NCI-H82 treated with DMSO at 0.1 percent for 48 hours (cell line): Measurements from ENCODE around the gene DLG2.

Experiments used
- DNase-seq: peaks from one replicate; lab custom pipeline; 2025; ENCODE audit not compliant: unreplicated experiment; lab: John Stamatoyannopoulos, UW

DLG2 gene

DNA sequence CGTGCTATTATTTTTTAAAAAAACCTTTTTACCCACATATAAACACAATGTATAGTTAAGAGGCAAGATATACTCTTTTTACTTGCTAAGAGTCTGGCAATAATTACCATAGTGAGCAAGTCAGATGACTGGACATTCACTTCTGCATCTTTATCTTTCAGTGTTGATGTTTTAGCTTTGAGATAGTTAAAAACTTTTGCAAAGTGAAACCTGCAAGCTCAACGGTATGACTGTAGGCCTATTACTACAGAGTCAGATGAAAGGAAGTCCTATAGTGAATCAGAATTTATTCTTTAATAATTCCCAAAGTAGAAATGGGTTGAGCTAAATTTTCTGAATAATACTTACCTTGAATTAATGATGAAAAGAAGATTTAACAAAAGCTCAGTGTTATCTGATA is 2104.2 kb downstream of the DLG2 start:
- DNase-seq = no peak

DNA sequence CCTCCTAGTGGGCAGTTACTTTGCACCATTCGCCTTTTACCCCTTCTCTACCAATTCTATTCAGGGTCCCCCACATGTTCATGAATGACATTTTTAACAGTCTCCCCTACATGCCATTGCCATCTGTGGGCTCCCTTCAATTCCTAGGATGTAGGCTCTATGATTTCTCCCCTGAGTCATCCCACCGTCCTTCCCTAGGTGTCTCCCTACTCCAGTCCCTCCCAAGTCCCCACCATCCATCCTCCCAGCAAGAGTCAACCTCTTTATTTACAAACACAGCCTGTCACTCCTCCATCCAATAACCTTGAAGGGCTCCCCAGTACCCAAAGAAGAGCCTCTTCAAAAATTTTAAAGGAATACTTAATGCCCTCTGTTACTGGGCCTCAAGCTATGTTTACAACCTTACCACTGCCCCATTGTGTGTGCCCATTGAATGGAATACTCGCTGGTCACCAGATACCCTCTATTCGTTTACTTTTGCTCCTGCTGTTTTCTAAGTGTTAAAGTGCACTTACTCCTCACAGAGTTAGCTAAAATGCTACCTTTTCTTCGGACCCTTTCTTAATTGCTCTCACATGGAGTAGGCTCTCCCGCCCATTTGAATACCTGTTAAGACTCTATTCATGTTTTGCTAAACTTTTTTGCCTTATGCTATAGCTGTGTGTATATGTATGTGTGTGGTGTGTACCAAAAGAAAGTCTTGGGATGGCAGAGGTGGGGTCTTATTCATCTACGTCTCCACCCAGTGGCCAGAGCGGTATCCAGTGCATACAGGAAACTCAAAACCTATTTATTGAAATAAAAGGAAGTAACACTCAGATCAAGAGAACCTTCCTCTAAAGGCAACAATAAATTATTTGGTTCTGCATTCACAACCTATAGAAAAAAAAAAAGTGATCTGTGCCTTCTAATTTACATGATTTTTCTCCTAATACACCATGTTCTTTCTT is 2105.2 kb downstream of the DLG2 start:
- DNase-seq = no peak

DNA sequence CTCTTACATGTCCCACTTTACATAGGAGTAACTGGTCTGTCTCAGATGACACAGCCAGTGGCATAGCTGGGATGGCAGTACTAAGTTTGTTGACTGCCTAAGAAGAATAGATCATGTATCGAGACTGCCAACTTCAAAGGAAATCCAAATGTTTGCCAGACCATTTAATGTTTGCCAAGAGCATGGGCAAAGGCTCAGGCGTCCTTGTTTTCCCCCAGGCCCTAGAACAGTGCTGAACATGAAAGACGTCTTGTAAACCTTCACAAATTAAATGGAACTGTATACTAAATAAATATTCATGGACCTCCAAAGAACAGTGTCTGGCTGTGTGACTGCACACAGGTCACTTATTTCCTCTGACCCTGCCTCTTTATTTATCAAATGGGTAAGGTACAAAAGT is 2106.3 kb downstream of the DLG2 start:
- DNase-seq = no peak

DNA sequence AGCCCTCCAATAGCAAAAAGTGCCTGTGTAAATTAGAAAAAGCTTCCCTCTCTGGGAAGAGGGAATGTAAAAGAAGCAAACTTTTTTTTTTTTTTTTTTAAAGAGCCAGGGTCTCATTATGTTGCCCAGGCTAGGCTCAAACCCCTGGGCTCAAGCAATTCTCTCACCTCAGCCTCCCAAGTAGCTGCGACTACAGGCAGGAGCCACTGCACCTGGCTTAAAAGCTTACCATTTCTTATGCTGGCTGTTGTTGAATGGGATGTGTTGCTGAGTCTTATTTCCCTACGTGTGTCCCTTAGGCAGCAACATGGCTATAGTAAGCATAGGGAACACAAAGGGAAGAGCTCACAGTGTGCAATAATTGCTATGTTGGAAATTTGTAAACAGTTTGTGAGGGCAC is 2115.5 kb downstream of the DLG2 start:
- no peak for DNase-seq

DNA sequence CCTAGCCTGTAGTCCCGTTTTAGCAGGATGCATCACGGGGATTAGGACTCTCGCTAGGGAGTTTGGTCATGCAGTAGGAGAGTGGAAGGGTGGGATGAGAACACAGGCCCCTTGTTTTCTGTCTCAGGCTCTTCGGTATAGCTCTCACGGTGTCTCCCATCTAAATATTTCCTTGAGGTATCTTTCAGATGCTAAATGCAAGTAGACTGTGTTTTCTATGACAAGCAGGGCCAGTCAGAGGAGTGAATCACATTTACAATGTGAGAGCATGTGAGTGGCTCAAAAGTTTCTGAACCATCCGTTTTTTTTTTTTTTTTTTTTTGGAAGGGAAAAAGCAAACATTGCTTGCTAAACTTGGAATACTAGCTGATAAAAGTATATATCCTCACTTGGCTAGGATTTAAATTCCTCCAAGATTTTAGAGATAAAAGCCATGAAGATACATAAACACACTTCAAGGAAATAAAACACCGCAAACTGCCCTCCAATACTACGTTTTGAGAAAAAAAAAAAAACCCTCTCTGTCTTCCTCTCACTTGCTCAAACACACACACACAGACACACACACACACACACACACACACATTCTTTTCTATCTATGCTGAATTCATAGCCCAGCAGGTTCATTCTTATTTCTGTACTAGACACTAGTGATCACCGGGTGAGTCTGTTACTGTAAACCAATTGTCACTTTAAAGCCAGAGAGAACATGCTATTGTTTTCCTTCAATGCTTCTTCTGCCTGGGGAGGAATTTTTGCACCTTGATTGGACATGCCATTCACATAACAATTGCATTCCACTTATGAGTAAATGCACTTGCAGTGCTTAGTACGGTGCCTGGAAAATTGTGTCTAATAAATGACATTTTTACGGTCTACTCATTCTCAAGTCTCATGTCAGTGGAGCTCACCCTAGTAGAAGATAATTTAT is 2116.3 kb downstream of the DLG2 start:
- DNase-seq = no peak

DNA sequence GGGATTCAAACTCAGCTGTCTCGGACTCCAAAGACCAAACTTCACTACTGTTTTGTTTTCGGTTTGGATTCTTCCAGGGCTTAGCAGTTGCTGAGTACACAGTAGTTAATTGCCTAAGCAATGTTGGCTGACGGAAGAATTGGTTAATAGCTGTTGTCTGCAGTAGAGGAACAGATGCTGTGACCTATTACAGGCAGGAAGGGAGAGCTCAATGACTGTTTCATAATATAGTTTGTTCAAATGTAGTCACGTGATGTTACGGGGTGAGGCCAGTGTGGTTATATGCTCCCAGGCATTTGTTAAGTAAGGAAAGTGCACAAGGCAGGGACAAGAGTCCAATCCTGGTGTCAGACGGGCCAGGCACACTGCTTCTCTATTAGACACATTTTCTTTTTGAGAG is 2118.3 kb downstream of the DLG2 start:
- DNase-seq = no peak

DNA sequence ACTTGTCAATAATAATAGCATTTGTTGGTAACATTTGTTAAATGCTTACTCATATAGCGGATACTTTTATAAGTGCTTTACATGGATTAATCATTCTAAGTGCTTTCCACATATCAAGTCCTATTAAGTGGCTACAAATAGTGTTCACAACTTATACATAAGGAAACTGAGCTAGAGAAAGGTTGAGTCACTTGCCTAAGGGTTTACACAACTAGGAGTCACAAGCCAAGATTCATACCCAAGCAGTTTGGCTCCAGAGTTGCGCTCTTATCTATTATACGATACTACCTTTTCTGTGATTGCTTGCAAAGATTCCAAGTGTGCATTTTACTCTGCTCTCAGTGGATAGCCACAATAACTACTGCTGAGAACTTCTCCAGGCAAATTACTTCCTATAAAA is 2125.1 kb downstream of the DLG2 start:
- DNase-seq = no peak

DNA sequence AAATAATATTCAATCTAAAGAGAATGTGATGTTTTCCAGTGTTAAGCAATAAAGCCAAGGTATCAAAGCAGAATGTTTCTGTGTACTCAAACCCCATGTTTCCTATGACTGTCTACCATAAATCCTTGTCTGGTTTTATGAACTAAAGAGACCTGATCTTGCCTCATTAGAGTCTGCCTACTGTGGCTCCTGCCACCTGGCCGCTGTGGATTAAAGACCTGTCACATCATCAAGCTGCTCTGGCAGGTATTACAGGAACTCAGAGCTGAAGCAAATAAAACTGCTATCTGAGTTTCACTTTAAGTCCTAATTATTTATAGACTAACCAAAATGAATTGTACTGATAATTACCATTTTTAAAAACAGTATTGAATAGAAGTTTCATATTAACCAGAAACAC is 2133.2 kb downstream of the DLG2 start:
- DNase-seq = no peak

DNA sequence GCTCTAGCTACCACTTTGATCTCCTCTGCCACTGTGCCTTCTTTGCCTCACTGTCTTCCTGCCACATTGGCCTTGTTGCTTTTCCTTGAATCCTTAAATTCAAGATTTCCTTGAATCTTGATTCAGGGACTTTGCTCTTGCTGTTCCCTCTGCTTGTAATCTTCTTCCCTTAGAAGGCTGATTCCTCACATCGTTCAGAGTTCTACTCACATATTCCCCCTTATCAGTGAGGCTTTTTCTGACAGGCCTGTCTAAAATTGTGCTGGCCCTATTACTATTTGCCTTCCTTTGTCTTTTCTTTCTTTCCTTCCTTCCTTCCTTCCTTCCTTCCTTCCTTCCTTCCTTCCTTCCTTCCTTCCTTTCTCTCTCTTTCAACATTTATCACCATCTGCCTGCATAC is 2134.1 kb downstream of the DLG2 start:
- no peak for DNase-seq

DNA sequence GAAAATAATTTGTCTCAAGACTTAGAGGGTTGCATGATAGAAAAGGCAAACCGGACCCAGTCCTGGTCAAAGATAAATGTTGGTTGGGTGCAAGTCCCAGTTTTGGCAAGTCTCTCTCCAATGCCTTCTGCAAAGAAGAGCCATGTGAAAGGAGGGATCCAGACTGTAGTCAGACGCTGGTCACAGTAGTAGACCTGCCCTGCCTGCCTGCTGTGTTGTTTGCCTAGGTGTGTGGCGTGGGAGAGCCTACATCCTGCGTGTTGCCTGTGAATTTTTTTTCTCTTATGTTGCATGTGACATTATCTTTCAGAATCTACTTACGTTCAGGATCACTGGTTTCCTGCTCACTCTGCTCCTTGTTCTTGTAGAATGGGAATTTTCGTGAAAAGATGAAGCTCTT is 2143.3 kb downstream of the DLG2 start:
- DNase-seq = no peak

DNA sequence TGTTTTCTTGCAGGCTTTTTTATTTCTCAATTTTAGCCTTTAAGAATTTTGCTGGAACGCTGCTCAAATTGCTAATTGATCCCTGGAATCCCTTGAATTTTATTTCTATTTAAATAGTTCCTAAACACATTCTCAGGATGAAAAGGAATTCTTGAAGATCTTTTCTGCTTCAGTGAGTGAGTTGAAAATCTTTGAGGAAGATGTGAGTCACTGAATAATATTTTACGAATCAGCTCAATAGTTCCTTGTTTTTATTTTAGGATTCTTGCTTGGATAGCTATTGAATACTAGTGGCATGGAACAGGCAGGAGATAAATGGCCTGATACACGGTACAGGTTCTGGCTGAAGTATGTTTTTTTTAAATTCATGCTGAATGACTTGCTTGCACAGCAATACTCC is 2146.3 kb downstream of the DLG2 start:
- DNase-seq = no peak

DNA sequence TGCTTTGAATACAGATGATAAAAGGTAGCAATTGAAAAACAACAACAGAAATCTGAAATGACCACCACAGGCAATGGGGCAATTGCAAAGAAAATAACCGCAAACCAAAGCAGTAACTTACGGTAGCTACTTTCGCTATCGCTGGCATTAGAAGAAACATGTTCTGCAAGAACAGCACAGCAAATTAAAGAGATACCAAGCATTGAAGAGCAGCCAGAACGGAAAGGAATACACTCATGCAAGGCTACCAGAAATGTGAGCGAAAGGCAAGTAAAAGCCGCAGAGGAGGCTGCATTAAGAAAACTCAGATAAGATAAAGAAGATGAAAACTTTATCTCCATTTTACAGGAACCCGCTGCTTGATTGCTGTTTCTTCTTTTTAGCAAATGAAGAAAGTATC is 2146.9 kb downstream of the DLG2 start:
- DNase-seq = no peak

DNA sequence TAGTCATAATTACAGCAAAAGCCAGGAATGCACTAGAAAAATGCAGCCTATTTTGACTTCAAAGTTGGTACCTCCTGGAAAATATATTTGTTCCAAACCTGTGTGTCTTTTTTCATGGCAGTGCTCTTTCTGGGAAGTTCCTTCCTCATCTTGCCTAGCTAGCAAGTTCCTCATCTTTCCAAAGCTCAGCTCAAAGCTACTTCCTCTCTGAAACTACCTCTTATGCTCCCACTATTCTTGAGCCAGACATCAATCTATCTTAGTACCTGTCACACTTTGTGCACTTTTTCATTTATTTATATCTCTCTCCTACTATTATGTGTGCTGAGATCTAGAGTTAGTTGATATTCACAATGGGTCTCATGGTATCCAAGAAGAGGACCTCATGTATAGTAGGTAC is 2149.4 kb downstream of the DLG2 start:
- no peak for DNase-seq

DNA sequence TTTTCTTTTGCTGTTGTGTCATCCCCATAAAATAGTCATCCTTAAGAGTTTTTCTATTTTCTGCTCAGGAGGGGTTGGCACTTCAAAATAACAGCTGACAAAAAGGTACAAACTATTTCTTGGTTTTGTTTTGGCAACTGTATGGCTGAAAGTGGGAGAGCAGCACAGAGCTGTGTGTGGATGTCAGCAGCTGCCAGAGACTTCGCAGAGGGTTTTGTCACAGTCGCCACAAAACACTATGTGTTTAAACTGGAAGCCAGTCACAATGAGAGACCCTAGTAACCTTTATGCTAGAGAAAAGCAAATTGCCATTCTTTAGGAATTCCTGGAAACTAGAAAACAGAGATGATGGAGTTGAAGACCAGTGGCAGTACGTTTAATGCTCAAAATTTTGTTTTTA is 2151.4 kb downstream of the DLG2 start:
- DNase-seq = no peak

DNA sequence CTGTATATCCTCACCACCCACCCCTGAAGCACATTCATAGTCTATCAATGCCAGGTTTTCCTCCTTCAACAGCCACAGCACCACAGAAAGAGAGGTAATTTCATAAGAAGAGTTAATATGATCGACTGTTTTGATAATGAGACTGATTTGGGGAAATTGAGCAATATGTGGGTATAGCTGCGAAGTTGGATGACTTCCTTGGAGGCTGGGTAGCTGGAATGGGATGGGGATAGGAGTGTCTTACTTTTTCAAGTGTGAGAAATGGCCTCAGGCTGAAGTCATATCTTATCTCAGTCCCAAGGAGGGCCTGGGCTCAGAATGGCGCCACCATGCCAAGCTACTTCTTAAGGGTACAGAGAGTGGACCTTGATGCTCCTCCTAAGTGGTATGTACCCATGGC is 2153.4 kb downstream of the DLG2 start:
- no peak for DNase-seq

DNA sequence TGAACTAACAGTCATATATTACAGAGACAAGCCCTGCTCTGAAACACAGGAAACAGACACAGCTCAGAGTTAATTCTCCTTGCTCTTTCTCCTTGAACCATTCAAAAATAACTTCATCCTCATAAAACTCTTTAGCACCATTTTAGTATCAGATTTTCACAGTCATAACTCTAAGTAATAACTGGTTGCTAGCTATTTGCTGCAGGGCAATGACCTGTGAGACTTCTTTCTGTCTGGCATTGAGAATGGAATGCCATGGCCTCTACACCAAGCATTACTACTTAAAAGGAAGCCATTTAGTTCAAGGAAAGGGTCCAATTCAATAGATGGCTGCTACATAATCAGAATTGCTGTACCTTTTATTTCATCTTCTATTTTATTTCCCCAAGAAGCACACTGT is 2154.3 kb downstream of the DLG2 start:
- DNase-seq = no peak

DNA sequence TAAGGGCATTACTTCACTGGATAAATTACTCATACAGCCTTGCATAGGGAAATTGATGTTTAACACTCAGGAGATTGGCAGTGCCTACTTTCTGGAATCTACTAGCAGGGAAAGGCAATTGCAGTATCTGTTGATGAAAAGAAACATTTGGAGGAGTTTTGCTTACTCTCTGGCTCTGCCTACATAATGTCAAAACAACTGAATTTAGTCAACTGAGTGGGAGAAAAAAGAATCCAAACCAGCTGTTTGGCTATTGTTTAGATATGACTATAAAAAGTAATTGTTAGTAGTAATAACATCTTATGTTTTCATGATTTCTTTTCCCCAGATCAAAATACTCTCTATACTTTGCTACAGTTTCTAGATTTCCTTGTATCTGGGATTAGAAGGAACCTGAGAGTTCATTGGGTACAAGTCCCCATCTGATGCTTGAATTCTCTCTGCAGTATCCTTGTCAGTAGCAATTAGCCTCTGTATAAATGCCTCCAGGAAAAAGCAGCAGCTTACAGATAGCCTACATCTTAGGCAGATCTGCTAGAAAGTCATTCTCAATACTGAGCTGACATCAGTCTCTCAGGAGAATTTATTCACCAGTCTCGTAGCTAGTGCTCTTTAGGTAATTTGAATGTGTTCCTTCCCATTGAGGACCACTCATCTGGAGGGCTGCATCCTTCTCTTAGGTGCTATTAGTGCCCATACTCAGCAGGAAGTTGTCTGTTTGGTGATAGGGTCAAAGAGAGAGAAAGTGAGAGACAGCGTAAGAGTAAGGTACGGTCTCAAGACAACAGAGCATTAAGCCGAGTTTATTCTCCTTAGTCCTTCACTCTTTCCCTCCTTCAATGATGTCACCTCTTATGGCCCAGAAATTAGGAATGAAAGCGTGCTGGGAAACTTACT is 2155.1 kb downstream of the DLG2 start:
- DNase-seq = no peak

DNA sequence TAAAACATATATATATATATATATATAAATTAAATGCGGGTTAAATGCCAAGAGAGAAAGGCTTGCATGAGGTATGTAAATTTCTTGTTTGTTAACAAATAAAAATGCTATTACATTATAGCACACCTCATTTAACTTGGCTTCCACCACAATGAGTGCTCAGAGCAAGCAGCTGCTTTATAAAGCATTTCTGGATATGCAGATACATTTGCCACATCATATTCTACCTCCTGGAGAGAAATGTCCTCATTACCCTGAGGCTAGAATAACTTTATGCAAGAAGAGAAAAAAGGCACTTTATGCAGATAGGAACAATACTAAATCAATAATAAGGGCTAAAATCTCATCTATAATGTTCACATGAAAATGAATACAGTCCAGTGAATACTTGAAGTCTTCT is 2159.3 kb downstream of the DLG2 start:
- DNase-seq = no peak

DNA sequence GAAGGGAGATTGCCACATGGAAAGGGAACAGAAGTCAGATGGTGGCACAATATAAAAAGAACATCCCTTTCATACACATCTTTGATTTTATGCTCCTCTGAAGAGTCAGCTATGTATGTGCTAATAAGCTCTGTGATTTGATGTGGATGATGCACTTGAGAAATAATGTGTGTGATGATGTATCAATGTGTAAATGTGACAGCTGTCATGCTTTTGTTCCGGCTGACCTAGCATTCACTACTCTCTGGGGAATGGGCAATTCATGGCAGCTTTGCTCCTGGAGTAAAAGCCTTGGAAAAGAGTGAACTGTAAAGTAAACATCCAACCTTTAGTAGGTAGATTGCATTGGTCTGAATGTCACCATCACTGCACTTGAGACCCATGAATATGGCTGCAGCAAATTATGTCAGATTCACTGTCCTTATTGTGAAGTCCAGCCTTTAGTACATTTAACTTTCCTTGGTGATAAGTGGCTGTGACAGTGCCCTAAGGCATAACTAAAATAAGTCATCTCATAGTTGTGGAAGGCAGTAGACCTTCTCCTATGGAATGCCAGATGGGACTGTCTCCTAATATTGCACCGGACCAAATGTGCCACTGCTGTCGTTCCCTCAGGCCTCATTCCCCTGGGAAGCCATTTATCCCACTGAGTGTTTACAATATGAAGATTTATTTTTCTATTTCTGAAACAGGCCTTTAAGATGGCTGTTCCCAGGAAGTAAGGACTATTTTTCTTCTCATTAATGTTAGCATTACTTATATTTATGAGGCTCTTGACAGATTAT is 2162.8 kb downstream of the DLG2 start:
- peak; percentile 40 for DNase-seq

DNA sequence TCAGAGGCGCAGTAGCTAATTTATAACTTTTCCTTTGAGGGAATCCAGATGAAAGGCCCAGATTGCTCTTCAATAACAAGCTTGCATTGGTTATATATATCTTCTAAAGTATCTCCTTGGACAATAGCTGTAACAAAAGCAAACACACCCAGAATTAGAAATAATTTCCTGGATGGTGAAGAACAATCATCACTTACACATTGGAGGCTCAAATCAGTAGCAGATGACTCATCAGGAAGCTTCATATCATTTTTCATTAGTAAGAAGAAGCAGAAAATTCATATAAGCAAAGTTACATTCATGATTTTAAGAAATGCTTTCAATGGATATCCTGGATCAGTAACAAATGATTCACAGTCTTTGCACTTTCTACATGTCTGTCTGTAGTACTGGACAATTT is 2167.3 kb downstream of the DLG2 start:
- no peak for DNase-seq
